NCI-H510A treated with DMSO at 0.1 percent for 48 hours (cell line): ENCODE results near the gene ST7.
A peak's percentile ranks its signal among the peaks of the same experiment; 100 is the strongest.

Experiments used
- DNase-seq: peaks from one replicate; lab custom pipeline; 2025; lab: John Stamatoyannopoulos, UW

The ST7 gene

GRCh38 chr7:117127585-117128168 lies 174.4 kb downstream of the ST7 start:
- DNase-seq, result peak; percentile 52

DNA sequence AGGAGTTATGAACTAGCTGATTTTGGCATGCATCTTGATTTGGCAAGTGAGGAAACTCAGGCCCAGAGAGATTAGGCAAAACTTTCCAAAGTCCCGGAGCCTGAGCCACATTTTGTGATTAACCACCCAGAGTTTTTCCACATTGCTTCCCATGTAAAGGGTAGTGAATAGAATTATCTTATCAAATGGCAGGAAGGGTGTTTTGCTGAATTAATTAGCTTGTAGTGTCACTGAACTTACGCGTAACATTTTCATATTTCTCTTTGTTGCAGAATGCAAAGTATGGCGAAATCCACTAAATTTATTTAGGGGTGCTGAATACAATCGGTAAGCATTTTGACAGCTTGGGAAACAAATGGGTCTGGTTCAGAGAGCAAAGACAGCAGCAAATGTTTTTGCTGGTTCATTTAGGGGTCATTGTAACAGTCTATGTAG lies 176.2 kb downstream of the ST7 start:
- DNase-seq, result no peak

DNA sequence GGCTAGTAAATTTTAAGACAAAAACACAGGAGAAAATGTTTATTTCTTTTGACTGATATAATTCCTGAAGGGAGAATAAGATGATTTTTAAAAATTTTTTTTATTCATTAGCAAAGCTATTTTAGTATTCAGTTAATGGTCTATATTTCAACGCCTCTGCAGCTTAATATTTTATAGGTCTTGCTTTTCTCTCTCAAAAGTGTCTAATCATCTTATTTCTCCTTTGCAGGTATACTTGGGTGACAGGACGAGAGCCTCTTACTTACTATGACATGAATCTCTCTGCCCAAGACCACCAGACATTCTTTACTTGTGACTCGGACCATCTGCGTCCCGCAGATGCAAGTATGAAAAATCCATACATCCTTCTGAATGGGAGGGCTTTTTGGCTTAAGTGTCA lies 177.0 kb downstream of the ST7 start:
- DNase-seq, result no peak

GRCh38 chr7:117132321-117133120 lies 179.2 kb downstream of the ST7 start:
- no peak for DNase-seq

- no peak for DNase-seq
These were observed 179.8 kb downstream of the ST7 start for GRCh38 chr7:117133125-117133524.

GRCh38 chr7:117134411-117134810 lies 181.1 kb downstream of the ST7 start:
- no peak for DNase-seq

GRCh38 chr7:117134889-117135552 lies 181.7 kb downstream of the ST7 start:
- no peak for DNase-seq

DNA sequence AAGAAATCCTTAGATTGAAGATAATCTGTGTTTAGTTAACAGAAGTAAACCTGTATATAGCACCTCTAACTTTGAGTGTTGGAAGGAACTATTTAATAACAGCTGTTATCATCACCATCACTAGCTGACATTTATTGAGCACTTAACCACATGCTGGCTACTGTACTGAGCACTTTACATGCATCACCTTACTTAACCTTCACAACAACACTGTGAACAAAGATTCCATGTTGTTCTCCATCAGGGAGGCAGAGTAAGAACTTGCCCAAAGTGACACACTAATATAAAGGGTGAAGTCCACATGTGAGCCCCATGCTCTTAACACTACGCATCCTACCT lies 182.2 kb downstream of the ST7 start:
- DNase-seq, result no peak

- no peak for DNase-seq
These were observed 184.6 kb downstream of the ST7 start for GRCh38 chr7:117137868-117138267.

DNA sequence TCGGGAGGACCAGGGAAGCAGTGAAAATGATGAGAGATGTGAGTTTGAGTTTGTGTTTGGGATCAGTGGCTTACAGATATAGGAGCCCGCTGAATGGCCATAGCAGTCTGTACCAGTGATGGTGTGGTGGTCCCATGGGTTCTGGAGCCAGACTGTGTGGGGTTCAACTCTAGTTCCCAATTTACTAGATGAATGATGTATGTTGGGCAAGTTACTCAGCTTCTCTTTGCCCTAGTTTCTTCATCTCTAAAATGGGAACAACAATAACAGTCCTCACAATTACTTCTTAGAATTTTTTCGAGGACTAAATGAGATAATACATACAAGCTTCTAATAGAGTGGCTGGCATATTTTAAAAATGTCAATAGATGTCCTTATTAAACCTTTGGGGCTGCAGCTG lies 185.2 kb downstream of the ST7 start:
- no peak for DNase-seq

DNA sequence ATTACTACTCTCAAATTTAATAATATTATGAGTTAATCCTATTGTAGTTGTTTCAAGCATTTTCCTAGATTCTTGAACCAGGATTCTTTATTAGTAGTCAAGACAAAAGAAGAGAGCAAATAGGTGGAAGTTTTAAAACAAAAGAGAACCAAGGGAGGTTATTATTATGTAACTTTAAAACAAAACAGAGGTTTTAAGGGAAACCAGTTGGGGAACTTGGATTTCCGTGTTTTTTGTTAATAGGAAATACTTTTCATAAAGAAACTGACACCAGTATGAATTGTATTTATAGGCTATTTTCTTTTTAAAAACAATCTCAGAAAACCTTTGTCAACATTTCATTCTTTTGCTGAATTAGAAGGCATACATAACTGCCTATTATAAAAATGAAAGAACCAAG lies 185.7 kb downstream of the ST7 start:
- DNase-seq, result no peak

DNA sequence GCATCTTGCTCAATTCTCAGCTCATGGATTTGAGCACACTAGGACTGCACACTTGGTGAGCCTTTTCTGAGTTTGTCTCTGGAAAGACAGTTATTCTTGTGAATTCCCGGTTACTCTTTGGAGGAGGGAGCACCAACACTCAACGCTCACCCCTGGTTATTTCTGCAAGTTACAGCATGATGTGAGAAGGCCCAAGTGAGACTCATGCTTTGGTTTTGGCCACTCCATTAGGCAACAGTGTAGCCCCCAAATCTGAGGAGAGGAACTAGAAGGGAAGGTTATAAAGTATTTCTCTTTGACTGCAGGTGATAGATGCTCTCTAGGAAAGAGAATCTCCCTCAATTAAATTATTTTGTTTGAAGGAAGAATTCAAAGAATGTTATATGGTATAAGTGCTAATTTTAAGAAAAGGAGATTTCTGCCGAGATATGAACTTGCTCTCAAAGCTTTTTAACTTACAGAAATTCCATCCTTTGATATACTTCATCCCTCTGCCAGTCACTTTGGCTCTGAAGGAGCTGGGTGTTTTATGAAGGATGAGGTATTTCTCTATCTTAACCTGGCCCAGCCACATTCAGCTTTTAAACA lies 186.2 kb downstream of the ST7 start:
- DNase-seq, result no peak

- DNase-seq, result no peak
These were observed 187.6 kb downstream of the ST7 start for GRCh38 chr7:117140921-117141320.

- no peak for DNase-seq
These were observed 189.8 kb downstream of the ST7 start for GRCh38 chr7:117143066-117143465.

GRCh38 chr7:117143580-117143979 lies 190.3 kb downstream of the ST7 start:
- DNase-seq, result no peak

GRCh38 chr7:117145333-117145732 lies 192.0 kb downstream of the ST7 start:
- DNase-seq, result no peak

DNA sequence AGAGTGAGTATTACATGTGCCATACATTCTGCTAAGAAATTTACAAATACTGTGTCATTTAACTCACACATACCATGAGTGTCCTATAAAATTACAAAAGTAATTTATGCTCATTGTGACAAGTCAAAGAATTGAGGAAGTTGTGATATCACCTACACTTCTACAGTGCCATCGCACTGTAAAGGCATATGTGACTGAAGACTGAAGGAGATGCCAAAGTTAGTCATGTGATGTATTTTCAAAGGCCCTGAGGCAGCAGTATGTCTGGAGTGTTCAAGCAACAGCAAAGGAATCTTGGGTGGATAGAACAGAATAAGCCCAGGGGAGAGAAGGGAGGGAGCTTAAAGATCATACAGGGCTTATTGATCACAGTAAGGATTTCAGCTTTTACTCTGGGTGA lies 192.8 kb downstream of the ST7 start:
- no peak for DNase-seq

- DNase-seq, result no peak
These were observed 193.2 kb downstream of the ST7 start for GRCh38 chr7:117146511-117146910.

GRCh38 chr7:117148971-117149370 lies 195.7 kb downstream of the ST7 start:
- DNase-seq, result no peak

DNA sequence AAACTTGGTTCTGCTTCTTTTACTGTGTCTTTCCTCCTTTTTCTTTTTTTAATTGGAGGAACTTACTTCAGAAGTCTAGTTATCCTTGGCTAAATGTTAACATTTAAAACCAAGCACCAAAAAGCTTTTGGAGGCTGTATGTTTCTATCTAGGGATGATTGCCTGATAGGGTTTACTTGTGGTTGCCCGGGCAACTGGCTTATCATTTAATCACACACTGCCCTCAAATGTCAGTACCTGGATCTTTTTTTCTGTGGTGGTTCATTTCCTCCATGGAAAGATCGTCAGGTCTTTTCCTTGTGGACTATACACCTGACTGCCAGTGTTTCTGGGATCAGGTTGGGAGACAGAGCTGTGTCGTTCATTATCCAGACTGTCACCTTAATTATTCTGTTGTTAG lies 196.4 kb downstream of the ST7 start:
- DNase-seq, result no peak

GRCh38 chr7:117152213-117153007 lies 199.1 kb downstream of the ST7 start:
- no peak for DNase-seq

- DNase-seq, result no peak
These were observed 199.8 kb downstream of the ST7 start for GRCh38 chr7:117153016-117153545.
